Activated CD8-positive, alpha-beta memory T cell treated with anti-CD3 and anti-CD28 coated beads for 48 hours (primary cell): ENCODE results near the gene CYP11A1.

Experiments used
- DNase-seq, 3 experiments: peaks; one replicate each; pipeline ENCODE4 v3.0.0-alpha.2; 2020; ENCODE audit warnings: low read depth in 2 of 3, low spot score in 2 of 3

Gene CYP11A1

GRCh38 chr15:74389241-74390048 lies 22.0 kb upstream of the CYP11A1 start:
- no peak for DNase-seq

DNA sequence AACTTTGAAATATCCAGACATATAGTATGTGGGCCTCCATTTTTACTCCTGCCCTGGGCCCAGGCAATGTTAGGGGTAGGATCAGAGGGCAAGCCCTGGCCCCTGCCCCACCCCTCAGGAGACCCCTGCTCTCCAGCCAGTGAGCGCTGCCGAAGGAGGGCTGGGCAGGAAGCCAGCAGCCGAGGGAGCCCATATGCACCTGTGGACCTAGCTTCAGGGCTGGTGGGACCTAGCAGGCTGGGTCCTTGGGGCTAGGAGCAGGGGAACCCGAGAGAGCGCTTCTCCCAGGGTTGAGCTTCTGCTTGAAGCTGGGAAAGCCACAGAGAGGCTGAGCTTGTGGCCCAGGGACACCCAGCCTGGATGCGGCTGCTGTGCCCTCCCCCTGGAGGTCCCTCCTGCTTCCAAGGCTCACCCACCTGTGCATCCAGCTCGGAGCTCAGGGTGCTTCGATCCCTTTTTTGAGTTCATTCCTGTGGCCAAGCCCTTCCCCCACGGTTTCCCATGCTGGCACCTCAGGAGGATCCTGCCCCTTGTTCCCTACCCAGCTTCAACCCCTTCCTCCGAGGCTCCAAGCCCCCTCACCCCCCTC lies 21.0 kb upstream of the CYP11A1 start:
- no peak for DNase-seq

DNA sequence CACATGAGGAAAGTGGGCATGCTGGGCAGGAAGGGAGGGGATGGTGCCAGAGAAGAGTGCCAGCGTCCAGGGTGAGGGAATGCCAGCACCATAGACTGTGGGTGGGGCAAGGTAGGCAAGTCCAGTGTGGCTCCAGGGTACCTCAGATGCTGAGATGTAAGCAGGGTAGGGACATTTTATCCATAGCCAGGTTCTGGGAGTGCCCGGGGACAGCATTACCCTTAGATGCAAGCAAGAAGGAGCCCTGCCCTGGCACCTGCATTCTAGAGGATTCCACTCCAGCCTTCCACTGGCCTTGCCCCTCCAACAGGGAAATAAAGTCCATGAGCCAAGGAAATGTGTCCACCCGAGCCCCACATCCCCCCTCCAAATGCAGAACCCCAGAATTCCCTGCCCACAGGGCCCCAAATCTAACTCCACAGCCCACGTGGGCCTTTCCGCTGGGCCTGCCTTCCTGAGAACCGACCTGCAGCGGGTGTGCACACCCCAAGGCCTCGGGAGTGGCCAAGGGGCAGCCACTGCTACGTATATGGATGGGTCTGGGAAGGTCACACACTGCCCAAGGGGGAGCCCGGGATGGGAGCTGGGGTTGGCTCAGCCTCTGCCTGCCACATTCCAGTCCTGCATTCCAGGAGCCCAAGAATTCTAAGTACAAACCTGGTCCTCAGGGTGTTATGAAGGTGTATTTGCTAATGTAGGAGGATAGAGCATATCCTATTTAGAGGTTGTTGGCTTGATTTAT lies 20.3 kb upstream of the CYP11A1 start:
- no peak for DNase-seq

- no peak for DNase-seq
These were observed 19.7 kb upstream of the CYP11A1 start for GRCh38 chr15:74387141-74387541.

DNA sequence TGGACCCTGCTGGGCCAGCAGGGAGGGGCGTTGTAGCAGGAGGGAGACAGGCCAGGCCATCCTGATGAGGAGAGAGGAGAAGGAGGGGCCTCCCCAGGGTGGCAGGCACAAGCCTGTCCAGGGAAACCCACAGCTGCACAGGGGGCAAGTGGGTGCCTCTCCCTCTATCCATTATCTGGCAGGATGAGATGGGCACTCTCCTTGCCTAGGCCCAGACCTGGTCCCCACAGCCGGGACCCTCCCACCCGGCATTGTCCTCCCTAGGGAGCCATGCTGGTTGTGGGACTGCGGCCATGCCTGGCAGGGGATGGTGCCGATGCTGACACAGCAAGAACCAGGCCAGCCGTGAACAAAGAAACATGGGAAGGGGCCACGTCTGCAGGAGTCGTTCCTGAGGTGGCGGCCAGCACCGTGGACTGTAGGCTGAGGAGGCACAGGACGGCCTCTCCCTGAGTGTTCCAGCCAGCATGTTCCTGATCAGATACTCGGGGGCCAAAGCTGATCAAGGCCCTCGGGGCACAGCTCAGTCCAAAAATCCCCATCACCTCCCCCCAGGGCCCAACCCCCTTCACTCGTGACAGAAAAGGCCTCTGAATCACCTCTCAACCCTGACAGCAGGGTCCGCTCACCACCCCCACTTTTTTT lies 19.2 kb upstream of the CYP11A1 start:
- DNase-seq, result no peak

DNA sequence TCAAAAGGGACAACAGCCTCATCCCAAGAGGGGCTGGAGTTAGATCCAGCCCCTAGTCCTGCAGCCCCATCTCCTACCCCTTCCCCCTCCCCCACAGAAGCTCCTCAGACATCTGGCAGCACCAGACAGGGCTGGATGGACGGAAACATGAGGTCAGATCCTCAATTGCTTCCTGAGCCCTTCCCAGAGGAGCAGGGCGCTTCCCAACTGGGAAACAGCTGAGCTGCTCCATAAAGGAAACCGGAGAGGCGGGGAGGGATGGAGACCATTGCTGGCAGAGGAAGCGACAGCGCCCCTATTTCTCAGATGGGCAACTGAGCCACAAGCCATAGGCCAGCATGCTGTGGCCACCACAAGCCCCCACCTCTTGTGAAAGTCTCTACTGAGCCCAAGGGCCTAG lies 18.3 kb upstream of the CYP11A1 start:
- DNase-seq, result no peak

DNA sequence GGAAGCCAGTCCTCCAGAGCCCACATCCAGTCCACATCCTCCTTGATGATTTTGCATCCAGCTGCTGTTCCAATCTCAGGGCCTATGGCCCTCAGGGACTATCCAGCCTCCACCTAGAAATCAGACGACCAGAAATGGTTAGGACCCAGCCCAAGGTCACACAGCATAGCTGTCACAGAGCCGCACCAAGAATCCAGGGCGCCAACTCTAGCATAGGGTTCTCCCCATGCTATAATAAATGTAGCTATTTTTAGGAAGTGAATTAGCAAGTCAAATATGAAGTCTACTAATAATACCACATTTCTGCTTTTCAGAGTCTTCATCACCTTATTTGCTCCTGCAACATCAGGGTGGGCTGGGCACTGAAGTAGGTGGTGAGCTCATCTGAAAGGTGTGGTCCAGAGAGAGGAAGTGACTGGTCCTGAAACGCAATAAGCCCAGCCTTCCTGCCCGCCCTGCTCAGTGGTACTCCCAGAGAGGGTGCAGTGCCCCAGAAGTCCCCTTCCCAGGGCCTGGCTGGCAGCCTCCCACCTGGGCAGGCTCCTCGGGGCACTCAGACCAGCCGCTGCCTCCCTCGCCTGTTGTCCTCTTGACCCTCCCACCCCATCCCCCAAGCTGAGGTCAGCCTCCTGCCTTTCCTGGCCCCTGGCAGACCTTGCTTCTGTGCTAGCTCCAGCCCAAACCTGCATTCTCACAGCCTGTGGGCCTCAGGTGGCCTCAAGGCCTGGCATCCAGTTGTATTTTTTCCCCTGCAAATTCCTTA lies 17.6 kb upstream of the CYP11A1 start:
- no peak for DNase-seq

DNA sequence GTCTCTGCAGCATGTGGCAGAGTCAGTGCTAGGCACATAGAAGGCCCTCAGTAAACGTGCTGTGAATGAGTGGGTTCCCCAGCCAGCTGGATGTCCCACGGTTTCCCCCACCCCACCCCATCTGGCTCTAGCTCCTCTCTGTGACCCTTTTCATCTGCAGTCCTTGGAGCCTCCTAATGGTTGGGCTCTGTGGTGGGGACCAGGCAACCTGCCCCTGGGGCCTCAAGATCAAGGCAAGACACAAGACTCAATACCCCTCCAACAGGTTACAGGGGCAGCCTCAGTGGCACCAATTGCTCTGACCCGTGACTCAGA lies 17.1 kb upstream of the CYP11A1 start:
- no peak for DNase-seq

DNA sequence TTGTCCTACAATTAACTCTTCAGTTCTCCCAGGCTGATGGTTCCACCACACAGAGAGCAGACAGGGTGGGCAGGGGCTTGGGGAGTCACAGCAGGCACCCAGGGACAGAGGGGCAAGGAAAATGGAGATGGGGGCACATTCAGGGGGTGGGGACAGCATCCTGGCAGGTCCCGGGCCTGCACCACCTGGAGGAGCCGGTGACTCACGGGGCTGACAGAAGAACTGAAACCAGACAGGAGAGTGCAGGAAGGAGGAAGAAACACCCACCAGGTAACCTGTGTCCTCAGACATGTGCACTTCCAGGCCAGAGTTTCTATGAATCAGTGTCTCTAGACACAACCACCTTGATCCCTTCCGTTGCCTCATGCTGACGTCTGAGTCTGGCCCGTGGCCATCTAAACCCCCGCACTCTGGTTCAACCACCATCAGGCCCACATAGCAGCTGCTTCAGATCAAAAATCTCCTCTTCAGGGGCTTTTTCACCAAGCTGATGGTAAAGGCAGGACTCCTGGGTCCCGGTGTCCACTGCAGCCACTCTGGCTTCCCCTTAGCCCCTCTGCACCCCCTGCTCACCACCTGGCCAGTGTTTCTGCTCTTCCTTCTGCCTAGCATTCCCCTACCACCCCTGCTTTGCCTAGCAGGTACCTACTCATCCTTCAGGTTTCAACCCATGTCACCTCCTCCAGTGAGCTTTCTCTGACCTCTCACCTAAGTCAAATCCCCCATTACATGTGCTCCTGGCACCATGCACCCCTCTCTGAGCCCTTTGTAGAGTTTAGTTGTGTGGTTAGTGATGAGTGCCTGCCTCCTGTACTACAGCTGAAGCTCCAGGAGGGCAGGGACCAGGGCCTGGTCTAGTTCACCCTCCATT lies 16.5 kb upstream of the CYP11A1 start:
- no peak for DNase-seq

- DNase-seq, result no peak
These were observed 15.8 kb upstream of the CYP11A1 start for GRCh38 chr15:74383286-74383685.

DNA sequence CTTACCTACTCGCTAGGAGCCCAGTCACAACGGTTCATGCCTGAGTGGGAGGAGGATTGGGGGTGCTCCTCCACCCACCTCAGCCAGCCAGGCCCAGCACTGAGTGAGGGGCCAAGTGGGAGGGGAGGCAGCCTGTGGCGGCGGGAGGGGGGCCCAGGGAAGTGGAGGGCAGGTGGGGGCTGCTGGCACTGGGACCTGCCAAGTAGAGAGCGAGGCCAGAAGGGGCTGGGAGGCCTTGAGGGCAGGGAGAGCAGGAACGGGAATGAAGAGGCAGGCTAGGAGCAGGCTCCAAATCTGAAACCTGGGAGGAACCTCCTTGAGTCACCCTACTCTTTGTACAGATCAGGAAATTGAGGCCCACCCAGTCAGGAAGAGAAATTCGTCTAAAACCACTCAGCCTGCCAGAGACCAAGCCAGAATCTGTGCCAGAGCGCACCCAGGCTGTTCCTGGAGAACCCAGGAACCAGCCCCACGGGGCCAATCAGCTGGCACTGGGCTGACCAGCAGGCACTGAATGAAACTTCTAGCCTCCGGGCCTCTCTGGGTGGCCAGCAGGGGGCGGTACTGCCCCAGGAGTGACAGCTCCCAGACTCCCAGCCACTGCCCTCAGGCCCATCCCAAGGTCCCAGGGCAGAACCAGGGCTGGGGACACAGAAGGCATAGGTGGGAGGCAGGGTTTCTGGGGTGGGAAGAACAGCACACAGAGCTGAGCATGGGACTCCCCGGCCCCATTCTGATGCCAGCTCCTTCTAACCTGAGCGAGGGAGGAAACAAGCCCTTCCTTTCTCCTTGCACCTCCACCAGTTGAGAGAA lies 14.8 kb upstream of the CYP11A1 start:
- no peak for DNase-seq

DNA sequence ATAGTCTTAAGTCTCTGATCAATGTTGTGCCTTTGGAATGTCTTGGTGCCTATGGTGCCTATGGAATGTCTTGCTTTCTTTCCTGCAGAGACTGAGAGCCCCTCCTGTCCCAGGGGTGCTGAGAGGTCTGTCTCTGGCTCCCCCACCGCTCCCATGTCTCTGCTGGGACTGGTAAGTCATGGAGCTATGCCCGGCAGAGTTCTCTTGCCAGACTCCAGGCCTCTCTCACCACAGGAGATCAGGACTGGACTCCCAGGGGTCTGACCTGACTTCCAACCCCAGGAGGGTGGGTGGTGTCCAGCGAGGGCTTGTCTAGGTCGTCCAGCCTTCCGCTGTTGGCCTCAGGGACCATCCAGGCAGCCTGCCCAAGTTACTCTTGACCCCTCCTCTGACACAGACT lies 14.0 kb upstream of the CYP11A1 start:
- no peak for DNase-seq

GRCh38 chr15:74381190-74381453 lies 13.7 kb upstream of the CYP11A1 start:
- no peak for DNase-seq

DNA sequence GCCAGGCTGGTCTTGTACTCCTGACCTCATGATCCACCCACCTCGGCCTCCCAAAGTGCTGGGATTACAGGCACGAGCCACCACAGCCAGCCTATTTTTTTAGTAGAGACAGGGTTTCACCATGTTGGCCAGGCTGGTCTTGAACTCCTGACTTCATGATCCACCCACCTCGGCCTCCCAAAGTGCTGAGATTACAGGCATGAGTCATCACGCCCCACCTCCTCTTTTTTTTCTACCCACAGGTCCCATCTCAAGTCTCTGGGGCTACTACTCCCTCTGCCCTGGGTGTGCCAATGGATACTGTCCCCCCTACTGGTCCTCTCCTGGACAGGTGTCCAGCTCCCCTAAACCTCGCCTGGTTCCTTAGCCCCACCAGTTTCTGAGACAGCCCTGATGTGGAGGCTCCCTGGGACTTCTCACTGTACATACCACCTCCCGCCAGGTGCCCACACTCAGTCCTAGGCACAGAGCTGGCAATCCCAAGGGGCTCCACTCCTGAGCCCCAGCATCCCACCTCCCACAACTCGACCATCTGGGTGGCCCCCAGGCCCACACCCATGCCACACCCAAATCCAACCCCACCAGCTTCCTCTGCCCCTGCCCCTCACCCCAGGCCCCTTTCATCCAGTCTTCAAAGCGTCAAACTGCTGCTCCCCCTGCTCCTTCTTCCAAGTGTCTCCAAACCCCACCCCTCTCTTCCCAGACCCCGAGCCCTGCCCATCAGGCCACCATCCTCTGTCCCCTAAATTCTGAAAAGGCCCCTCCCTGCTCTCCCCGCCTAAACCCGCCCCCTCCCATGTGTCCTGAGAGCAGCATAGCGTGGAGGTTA lies 13.1 kb upstream of the CYP11A1 start:
- no peak for DNase-seq

- DNase-seq, result no peak
These were observed 11.4 kb upstream of the CYP11A1 start for GRCh38 chr15:74378848-74379247.

DNA sequence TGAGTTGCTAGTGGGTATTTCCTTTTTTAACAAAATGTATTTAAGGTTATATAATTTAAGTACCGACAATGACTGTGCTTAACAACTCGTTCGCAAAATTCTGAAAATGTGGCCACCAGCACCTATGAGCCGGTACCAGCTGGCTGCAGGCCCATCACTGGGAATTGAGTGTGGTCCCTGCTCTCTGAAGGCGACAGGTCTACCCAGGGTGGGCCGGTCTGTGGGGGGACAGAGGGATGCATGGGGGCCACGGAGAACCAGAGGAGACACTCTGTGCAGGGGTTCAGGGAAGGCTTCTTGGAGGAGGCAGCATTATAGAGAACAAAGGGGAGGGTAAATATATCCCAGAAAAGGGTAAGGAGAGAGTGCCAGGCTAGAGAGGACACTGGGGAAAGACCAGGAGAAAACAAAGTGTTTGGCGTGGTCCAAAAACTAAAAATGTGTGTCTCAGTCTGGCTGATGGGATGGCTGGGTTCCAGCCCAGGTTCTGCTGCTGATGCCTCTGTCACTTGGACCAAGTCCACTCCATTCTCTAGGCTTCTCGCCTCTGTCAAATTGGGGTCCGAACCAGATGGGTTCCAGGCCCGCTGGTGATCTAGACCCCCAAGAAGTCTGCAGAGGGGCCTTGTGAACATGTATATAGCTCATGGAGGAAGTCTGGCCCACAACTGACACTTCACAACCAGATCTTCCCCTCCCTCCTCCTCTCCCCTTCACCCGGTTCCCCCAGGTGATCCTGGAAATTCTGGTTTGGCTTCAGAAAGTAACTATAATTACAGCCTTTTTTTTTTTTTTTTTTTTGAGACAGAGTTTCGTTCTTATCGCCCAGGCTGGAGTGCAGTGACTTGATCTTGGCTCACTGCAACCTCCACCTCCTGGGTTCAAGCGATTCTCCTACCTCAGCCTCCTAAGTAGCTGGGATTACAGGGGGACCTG lies 10.7 kb upstream of the CYP11A1 start:
- no peak for DNase-seq

DNA sequence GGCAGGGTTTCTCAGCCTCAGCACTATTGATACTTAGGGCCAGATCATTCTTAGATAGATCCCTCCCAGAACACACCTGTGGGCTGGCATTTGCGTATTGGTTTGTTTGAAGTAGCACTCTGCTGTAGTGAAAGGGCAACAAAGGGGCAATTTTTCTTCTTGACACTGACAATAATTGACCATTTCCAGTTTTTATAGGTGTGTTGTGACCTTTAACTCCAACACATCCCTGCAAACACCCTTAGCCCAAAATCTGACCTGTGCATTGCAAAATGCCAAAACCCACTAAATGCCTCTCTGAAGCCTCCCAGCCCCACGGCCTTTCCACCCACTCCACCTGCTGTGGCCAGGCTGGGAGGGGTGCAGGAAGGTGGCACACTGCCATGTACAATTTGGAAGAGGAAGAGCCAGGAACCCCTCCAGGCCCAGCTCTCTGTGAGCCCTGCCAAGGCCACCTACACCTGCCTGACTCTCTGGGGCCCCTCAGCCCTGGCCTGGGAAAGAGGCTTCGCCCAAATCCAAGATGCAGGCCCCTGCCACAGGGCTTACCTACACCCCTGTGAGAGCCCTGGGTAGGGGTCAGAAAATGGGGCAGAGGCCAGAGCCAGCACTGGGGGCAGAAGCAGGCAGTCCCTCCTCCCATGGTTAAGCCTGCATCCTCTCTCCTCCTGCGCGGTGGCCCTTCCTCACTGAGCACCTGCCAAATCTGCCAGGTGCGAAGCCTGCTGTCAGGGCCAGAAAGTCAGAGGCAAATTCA lies 9.6 kb upstream of the CYP11A1 start:
- DNase-seq, result no peak
